OCI-LY3 (cell line): ENCODE results near the gene HNRNPUL2.

Experiments
- H2AFZ ChIP-seq: fragments of 200-600, 300-600 bp; shearing (Covaris generic); 2 replicates; pipeline ENCODE4 v1.6.0; 2014; ENCODE audit warnings: antibody characterized with exemption, low read depth, low read length
- H3K27ac ChIP-seq: fragments of 200-600, 300-600 bp; sonication (generic); 2 replicates; pipeline ENCODE4 v1.5.1; 2014; ENCODE audit warnings: mild to moderate bottlenecking, low read length, moderate library complexity, mixed read lengths
- H3K27me3 ChIP-seq: fragments of 200-600, 300-600 bp; sonication (generic); 2 replicates; pipeline ENCODE4 v1.6.1; 2014; ENCODE audit warnings: low read depth, low read length, mixed read lengths
- H3K36me3 ChIP-seq: fragments of 200-600, 300-600 bp; sonication (generic); replicated peaks from 2 replicates; pipeline ENCODE3; 2014; ENCODE audit warnings: low read depth, low read length, mixed read lengths
- H3K4me1 ChIP-seq: fragments of 300-600, 200-600 bp; sonication (generic); 2 replicates; pipeline ENCODE4 v1.6.1; 2014; ENCODE audit warnings: low read length, mixed read lengths
- H3K4me2 ChIP-seq: fragments of 200-600, 300-600 bp; sonication (generic); 2 replicates; pipeline ENCODE4 v1.6.1; 2014; ENCODE audit warnings: low read length, mixed read lengths
- H3K4me3 ChIP-seq: fragments of 300-600, 200-600 bp; sonication (generic); 2 replicates; pipeline ENCODE4 v1.5.1; 2014; ENCODE audit warnings: antibody characterized with exemption, mild to moderate bottlenecking, low read length, moderate library complexity
- H3K79me2 ChIP-seq: fragments of 300-600, 200-600 bp; shearing (Covaris generic); 2 replicates; pipeline ENCODE4 v1.6.1; 2014; ENCODE audit warnings: mild to moderate bottlenecking, low read length, mixed read lengths
- H3K9ac ChIP-seq: fragments of 300-600, 200-600 bp; shearing (Covaris generic); 2 replicates; pipeline ENCODE4 v1.6.0; 2014; ENCODE audit warnings: mild to moderate bottlenecking, low read length, moderate library complexity
- H3K9me3 ChIP-seq: fragments of 200-600, 300-600 bp; shearing (Covaris generic); 2 replicates; pipeline ENCODE4 v1.6.1; 2014; ENCODE audit warnings: low read length, mixed read lengths; ENCODE audit not compliant: insufficient read depth
- H4K20me1 ChIP-seq: fragments of 200-600, 300-600 bp; sonication (generic); 2 replicates; pipeline ENCODE4 v1.6.1; 2016; ENCODE audit warnings: low read length, mixed read lengths; ENCODE audit not compliant: insufficient read depth
- CTCF ChIP-seq: fragments of 200-600, 300-600 bp; sonication (generic); IDR thresholded peaks from 2 replicates; pipeline ENCODE4 v1.5.1; 2014; ENCODE audit warnings: antibody characterized with exemption, low read length, low read depth
- EZH2phosphoT487 ChIP-seq: fragments of 200-600 bp; shearing (Covaris generic); IDR thresholded peaks from 2 replicates; pipeline ENCODE4 v1.6.1; 2018; ENCODE audit warnings: antibody characterized with exemption, mixed run types, low read depth

Gene HNRNPUL2

GRCh38 chr11:62713343-62713742 is 13.9 kb downstream of the HNRNPUL2 start:
- H2AFZ ChIP-seq = no peak overlapping the region
- H3K4me1 ChIP-seq = peaks cover 16% of the 10 kb centered on the region
- peaks cover 36% of the 10 kb centered on the region for H3K79me2 ChIP-seq
- 0 out of 2 replicates have a peak overlapping the region, but pooled peaks have one; percentile 21 for H3K27ac ChIP-seq
- no peak for TF ChIP-seq EZH2phosphoT487
- TF ChIP-seq CTCF = no peak
- H3K36me3 ChIP-seq = peaks cover 80% of the 10 kb centered on the region
- H3K4me3 ChIP-seq = no peak overlapping the region
- H3K9ac ChIP-seq = no peak overlapping the region
- H4K20me1 ChIP-seq = no peaks in the 10 kb centered on the region
- no peaks in the 10 kb centered on the region for H3K9me3 ChIP-seq
- no peak overlapping the region for H3K4me2 ChIP-seq
- no peaks in the 10 kb centered on the region for H3K27me3 ChIP-seq

- H4K20me1 ChIP-seq = no peaks in the 10 kb centered on the region
- TF ChIP-seq CTCF (no peak), EZH2phosphoT487 (no peak)
- H3K79me2 ChIP-seq = peaks cover 34% of the 10 kb centered on the region
- peaks cover 16% of the 10 kb centered on the region for H3K4me1 ChIP-seq
- peaks cover 80% of the 10 kb centered on the region for H3K36me3 ChIP-seq
- H3K27me3 ChIP-seq = no peaks in the 10 kb centered on the region
- no peaks in the 10 kb centered on the region for H3K9me3 ChIP-seq
- H3K4me2 ChIP-seq = no peak overlapping the region
- peak overlapping the region; percentile 21 for H3K27ac ChIP-seq
- no peak overlapping the region for H3K9ac ChIP-seq
- no peak overlapping the region for H3K4me3 ChIP-seq
- H2AFZ ChIP-seq = no peak overlapping the region
These were observed 14.4 kb downstream of the HNRNPUL2 start for GRCh38 chr11:62712861-62713260.

- TF ChIP-seq EZH2phosphoT487 = no peak
- no peak for TF ChIP-seq CTCF
- Histone ChIP-seq H3K9ac (no peak overlapping the region), H3K4me3 (no peak overlapping the region), H3K36me3 (peaks cover 79% of the 10 kb centered on the region), H3K27ac (peak overlapping the region; percentile 21; the same call in 1 of the 2 replicates), H2AFZ (no peak overlapping the region), H3K4me2 (no peak overlapping the region), H3K4me1 (peaks cover 16% of the 10 kb centered on the region), H3K9me3 (no peaks in the 10 kb centered on the region), H4K20me1 (no peaks in the 10 kb centered on the region), H3K27me3 (no peaks in the 10 kb centered on the region), H3K79me2 (peaks cover 29% of the 10 kb centered on the region)
These were observed 14.9 kb downstream of the HNRNPUL2 start for GRCh38 chr11:62712276-62712812.

- Histone ChIP-seq H3K79me2 (peaks cover 23% of the 10 kb centered on the region), H3K27me3 (no peaks in the 10 kb centered on the region), H3K4me3 (peak overlapping the region; percentile 81), H3K27ac (peak overlapping the region; percentile 84), H3K9ac (peak overlapping the region; percentile 78), H3K9me3 (no peaks in the 10 kb centered on the region), H3K36me3 (peaks cover 66% of the 10 kb centered on the region), H3K4me1 (peaks cover 28% of the 10 kb centered on the region), H2AFZ (peak overlapping the region; percentile 63; the same call in 1 of the 2 replicates), H4K20me1 (no peaks in the 10 kb centered on the region), H3K4me2 (peak overlapping the region; percentile 89)
- TF ChIP-seq EZH2phosphoT487 = no peak
- no peak for TF ChIP-seq CTCF
These were observed 17.3 kb downstream of the HNRNPUL2 start for GRCh38 chr11:62710001-62710345.
